Islet precursor cell (in vitro differentiated cells): ENCODE results near the gene ZNF683.
A peak's percentile ranks its signal among the peaks of the same experiment; 100 is the strongest.
"Not testable (repeated sequence)": the region's sequence is repeated elsewhere in the genome, so short reads cannot be mapped to it uniquely, and the experiment has no call there.

ENCODE experiments used
- DNase-seq: peaks from one replicate; pipeline ENCODE4 v3.0.0-alpha.2; 2018

Gene ZNF683

DNA sequence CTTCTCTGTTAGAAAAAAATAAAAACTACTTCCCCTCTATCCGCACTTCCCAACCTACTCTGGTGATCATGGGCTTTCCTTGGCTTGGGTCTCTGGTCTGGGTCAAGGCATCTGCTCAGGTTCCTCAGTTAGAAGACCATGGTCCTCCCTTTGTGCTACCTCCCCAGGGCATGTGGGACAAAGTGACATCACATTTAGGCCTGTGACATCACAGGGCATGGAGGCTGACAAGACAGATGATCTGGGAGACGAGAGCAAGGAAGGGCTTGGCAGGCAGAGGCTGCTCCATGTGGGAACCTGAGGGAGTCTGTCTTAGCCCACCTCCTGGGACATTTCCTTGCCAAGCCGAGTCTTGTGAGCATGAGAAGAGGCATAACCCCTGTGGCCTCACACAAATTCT is at the start of gene ZNF683:
ZNF683 (minus strand) TSS at position 140 of the 400 bp plus-strand sequence. CDS start 4,179 bp downstream, outside the sequence.
- not testable (repeated sequence) for DNase-seq

DNA sequence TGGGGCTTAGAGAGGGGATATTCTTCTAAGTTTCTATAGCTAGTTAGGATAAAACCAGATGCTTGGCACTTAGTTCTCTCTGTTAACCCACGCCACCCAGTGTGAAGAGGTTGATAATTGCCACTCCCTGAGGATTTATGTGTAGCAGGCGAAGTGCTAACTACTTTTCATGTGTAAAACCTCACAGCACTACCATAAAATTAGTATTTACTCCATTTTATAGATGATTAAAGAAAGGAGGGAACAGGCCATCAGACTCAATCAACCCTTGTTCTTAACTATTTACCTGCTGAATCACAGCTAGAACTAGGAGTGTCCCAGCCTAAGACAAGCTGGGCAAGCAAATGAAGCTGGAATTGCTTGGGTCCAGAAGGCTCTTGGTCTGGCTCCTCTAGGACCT is 46.9 kb upstream of the ZNF683 start:
- DNase-seq: no peak

DNA sequence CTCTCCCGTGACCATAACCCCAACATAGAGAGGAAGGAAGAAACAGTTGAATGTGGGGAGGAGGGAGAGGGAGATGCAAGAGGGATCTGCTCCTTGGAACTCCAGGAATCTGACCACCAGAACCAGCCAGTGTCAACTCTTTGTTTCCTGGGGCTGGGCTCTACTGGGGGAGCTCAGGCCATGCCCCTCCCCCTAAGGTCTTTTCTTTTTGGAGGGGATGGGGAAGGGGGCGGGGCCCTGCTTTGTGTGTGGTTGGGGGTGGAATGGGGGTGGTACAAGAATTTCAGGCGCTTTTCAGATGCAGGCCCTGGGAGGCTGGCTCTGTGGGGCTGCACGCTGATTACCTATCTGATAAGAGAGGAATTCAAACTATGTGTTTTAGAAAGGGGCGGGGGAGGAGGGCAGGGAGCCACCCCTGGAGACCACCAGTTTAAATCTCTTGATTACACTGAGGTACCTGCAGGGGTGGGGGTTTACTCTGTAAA is 46.4 kb upstream of the ZNF683 start:
- DNase-seq: peak; percentile 97

DNA sequence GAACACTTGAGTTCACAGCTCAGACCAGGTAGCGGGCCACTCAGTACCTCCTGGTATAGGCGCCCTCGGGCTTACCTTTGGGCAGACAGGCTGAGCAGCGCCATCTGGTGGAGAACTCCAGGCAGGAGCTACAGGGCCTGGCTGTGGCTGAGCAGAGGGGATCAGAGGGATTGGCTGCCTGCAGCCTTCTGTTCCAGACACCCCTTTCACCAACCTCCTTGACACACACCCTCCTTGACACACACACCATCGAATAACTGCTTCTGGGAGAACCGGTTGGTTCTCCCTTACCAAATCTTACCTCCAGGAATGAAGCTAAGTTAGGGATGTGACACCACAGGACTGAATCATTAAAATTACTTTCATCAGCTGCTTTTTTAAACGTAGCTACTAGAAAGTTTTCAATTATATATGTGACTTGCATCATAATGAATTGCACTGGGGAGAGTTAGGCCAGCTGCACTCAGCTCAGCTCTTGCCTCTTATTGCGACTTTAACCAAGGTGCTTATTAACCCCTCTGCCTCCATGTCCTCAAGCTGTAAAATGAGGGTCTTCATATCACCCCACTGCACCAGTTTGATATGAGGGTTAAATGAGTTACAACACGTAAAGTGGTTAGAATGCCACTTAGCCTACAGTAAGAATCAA is 44.7 kb upstream of the ZNF683 start:
- peak; percentile 97 for DNase-seq

DNA sequence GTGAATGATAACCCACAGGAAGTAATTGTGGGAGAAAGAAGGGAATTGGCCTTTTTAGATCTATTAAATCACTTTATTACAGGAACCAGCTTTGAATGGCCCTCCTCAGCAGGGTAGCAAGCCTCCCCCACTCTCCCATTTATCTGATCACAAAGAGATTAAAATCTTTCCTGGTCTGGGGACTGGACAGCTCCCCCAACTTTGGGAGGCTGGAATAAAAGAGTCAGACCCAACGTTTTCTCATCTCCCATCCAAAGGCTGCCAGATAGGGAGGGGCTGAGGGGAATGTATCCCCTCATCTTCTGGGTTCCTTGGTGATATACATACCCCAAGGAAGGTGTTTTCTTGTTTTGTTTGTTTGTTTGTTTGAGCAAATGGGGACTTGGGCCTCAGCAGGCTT is 40.5 kb upstream of the ZNF683 start:
- DNase-seq: no peak

DNA sequence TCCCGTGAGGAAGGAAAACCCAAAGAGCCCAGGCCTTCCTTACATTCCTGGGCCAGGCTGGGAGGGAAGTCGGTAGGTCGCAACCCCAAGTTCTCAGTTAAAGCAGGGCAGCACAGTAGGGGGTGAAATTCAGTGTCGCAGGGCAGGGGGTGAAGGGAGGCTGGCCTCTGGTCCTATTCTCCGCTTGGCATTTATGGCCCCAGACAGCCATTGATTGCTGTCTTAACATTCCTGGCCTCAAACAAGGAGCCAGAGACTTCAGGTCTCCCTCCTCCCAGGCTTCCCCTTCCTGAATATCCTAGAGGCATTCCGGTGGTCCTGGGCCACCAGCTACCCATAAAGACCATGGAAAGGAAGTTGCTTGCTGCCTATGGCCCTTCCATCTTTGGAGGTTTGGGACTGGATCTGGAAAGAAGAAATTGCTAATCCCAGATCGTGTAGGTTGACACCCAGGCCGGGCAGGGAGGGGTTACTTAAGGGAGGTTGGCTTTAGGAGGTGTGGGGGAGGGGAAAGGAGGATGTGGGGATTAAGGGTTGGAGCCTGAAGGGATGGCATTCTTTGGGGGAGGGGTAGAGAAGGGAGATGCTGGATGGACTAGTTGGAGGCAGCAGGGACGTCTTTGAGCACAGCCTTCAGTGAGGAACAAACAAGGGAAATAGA is 39.8 kb upstream of the ZNF683 start:
- peak; percentile 86 for DNase-seq

DNA sequence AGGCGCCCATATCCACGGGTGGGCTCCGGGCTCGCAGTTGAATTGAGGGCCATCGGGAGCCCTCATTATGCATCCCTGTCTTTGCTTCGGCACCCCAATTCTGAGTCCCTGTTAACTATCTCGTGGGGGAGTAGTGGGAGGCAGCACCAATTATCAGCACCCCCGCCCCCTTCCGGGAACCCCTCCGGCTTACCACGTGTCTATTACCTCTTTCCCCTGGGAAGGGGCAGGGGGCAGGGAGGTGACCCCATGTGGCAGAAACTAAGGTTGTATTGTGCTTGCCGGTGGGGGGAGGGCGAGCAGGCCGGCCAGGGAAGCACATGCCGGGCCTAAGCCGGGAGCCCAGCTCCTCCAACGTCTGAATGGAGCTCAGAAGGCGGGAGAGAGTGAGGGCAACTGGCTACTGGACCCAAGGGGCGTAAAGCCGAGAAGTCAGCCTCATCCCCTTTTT is 39.1 kb upstream of the ZNF683 start:
- peak; percentile 70 for DNase-seq

DNA sequence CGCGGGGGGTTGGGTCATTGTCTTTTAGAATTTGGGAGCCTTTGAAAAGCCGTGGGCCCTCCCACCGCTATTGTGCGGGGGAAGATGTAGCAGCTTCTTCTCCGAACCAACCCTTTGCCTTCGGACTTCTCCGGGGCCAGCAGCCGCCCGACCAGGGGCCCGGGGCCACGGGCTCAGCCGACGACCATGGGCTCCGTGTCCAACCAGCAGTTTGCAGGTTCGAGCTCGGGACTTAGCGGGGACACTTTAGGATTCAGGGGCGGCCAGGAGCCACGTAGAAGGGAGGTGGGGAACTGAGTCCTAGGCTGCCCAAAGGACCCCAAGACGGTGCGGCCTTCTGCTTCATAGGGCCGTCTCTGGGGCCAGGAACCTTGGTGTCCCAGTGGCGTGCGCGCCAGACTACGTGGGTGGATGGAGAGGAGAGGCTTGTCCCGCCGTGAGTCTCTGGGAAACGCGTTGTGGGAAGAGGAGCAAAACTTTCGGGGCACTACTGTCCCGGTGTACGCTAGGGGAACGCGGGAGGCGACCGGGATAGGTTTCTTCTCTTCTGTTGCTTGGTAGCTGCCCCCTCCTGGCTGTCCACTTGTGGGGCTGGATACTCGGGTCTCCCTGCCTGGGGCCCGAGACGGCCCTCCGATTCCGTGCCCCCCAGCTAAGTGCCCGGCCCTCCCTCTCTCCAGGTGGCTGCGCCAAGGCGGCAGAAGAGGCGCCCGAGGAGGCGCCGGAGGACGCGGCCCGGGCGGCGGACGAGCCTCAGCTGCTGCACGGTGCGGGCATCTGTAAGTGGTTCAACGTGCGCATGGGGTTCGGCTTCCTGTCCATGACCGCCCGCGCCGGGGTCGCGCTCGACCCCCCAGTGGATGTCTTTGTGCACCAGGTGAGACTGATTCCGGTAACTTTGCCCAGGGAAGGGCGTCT is 38.4 kb upstream of the ZNF683 start, which contains the start of gene LIN28A:
LIN28A (plus strand) TSS at position 112 of the 918 bp plus-strand sequence; CDS start at position 187, 75 bp downstream.
- DNase-seq: peak; percentile 68

DNA sequence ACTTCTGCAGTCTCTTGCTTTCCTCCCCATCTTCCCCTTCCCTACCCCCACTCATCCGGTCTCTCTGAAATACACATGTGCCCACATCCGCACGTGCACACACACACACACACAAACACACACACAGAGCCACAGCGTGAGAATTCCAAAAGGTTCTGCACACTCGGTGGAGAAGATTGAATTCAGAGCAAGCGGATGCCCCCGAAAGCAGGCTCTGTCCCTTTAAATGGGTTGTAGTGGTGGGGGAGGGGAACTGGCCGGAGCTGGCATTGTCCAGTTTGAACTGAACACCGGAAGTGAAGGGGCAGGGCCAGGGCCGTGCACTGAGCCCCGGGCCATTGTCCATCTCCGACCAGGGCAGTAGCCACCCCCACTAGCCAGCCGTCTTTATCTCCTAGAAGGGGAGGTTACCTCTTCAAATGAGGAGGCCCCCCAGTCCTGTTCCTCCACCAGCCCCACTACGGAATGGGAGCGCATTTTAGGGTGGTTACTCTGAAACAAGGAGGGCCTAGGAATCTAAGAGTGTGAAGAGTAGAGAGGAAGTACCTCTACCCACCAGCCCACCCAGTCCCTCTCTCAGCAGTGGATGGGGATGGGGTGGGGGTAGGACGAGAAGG is 36.7 kb upstream of the ZNF683 start:
- peak; percentile 89 for DNase-seq

DNA sequence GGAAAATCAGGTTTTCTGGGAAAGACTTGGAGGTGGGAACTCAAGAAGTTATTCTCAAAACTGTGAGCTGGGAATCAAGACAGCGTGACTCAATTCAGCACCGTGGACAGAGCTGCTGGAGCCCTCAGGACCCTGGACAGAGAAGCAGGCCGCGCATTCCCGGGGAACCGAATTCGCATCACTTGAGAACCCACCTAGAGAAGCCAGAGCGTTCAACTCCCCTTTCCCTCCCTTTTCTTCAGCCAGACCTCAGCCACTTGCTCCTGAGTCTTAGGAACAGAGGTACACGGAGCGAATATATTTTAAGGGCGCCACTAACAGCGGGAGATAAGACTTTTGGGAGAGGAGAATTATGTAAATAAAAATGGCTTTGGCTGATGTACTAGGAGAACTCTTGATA is 36.1 kb upstream of the ZNF683 start:
- DNase-seq: peak; percentile 93

DNA sequence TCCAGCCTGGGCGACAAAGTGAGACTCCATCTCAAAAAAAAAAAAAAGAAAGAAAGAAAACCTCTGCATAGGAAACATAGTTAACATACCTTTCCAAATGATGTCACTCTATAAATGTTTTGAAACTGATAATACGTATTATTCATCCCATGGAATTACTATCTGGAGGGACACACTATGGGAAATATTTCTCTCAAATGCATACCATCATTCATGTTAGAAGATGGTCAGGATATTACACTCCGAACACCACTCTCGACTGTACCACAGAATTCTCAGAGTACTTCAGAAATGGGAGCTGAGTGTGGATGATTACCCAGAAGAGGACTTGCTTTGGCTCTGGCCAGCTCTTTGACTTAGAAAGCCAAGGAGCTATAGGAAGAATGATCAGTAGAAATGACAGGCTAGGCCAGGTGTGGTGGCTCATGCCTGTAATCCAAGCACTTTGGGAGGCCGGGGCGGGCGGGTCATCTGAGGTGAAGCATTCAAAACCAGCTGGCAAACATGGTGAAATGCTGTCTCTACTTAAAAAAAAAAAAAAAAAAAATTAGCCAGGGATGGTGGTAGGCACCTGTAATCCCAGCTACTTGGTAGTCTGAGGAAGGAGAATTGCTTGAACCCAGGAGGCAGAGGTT is 32.8 kb upstream of the ZNF683 start:
- DNase-seq: no peak

DNA sequence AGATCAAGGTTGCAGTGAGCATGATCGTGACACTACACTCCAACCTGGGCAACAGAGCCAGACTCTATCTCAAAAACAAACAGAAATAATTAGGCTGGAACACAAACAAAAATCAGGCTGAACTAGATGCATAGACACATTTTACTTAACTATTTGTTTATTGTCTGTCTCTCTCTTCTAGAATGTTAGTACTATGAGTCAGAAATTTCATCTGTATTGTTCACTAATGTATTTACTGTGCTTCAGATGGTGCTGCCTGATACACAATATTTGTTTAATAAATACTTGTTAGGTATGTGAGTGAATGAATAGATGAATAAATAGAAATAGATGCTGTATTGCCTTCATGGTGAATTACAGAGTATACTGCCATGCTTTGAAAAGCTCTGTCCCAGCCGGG is 32.1 kb upstream of the ZNF683 start:
- no peak for DNase-seq

DNA sequence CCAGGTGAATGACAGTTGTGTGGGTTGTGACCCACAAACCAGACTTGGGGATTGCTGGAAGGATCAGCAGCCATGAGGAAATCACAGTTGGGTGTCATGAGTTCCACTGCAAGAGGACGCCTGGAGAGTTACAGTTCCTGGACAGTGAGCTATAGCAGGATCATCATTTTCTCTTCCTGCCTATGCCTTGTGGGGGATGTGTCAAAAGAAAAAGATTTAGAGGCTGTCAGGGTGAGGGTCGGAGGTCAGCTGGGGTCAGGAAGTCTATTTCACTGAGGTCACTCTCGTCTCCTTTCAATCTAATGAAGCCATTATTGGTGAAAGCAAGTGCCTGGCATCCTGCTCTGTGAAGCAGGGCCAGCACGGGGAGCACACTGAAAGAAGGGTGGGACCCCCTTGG is 31.1 kb upstream of the ZNF683 start:
- no peak for DNase-seq

DNA sequence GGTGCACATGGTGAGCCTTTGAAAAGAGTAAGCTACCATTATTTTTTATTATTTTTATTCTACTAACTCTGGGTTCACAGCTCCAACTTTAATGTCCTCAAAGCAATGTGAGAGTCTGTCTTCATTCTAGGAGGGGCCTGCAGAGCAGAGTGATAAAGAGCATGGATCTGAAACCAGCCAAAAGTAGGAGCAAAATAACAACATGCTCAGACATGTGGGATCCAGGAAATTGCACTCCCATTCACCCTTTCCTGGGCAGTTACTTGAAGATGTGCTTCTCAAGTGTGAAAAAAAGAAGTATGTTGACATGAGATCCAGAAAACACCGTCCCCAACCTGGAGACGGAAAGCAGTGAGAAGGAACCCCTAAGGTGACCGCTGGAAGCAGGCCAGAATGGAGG is 29.3 kb upstream of the ZNF683 start:
- no peak for DNase-seq

DNA sequence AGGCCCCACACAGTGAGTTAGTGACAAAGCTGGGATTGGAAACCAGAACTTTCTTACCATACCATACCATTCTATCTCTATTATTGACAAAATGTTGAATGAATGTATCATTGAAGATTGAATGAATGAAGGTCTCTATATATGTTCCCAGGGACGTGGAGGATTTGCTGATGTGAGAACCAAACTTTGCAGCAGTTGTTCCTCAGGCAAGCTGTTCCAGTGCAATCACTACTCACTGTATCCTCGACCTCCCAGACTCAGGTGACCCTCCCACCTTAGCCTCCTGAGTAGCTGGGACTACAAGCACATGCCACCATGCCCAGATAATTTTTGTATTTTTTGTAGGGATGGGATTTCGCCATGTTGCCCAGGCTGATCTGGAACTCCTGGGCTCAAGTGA is 26.5 kb upstream of the ZNF683 start:
- no peak for DNase-seq

DNA sequence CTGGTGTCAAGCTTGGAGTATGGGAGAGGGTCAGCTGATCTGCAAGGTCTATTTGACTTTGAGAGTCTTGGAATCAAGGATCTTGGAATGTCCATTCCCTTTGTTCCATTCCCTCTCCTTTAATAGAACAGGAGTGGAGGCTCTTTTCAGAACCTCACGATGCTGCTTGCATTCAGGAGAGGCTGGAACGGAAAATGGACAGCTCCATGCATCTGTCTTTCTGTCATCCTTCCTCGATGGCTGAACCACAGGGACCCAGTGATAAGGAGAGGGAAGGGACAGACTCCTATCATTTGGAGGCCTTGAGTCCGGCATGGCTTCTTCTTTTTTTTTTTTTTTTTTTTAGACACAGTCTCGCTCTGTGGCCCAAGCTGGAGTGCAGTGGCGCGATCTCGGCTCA is 23.2 kb upstream of the ZNF683 start:
- DNase-seq: no peak

DNA sequence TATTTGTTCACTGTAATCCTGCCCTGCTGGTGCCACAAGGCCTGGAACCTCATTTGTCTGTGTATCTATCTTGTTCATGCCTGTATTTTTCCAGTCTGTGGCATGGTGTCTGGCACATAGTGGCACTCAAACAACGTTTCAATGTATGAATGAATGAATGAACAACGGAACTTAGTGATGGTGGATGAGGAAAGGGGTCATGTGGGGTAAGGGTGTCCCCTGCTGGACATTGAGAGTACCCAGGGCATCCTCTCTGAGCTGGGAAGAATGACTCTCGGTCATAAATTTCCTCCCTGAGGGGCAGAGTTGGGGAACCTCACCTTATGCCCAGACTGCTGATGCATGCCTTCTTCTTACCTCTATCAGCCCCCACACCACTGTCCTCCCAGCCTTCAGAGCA is 18.9 kb upstream of the ZNF683 start:
- DNase-seq: peak; percentile 70

DNA sequence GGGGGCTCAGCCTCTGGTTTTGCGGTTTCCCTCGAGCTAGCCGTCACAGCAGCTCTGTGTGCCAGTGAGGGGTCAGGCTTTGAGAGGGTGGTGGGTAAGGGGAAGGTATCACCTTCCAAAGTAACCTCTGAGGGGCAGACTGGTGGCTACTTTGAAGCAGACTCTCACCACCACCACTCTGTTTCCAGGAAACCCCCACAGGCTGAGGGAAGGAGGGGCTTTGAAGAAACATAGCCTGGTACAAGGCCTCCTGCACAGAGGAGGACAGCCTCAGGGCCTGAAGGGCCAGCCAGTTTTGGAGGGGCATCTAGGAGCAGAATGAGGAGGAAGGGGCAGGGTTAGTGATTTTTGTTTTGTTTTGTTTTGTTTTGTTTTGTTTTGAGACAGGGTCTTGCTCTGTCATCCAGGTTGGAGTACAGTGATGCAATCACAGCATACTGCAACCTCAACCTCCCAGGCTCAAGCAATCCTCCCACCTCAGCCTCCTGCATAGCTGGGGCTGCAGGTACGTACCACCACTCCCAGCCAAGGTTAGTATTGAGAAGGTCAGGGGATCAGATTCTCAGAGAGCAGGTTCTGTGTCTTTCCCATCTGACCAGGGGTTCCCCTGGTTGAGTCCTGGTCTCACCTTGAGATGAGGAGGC is 17.2 kb upstream of the ZNF683 start:
- no peak for DNase-seq

DNA sequence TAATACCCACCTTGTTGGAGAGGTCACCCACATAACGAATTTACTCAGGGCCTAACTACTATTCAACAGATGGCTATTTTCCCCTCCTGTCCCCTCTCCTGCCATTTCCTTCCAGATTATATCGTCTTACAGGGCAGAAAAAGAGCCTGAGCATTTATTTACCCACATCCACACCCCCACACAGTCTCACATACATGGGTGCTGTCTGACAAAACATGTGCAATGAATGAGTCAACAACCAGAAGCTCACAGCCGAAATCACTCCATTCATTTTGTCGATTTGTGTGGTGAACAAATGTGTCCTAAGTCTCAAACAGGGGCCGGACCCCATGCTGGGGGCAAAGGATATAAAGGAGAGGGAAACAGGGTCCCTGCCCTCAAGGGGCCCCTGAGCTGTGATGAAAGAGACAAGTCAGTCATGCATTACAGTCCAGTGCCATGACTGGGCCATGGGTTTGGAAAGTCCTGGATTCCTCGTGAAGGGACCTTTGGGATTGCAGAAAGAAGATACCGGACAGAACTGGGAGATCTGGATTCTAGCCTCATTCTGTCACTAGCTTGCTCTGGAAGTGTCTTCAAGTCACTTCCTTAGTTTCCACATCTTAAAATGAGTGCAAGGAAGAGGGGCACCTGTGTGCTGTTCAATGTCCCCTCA is 16.4 kb upstream of the ZNF683 start:
- DNase-seq: no peak

DNA sequence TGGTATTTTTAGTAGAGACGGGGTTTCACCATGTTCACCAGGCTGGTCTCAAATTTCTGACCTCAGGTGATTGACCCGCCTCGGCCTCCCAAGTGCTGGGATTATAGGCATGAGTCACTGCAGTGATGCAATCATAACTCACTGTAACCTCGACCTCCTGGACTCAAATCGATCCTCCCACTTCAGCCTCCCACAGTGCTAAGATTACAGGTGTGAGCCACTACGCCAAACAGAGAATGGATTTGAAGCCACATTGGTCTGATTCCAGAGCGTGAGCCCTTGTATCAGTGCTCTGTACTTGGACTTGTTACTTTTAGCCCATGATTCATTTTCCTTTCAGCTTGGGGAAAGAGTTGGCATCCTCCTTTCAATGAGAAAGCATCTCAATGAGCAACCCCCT is 14.9 kb upstream of the ZNF683 start:
- DNase-seq: no peak

DNA sequence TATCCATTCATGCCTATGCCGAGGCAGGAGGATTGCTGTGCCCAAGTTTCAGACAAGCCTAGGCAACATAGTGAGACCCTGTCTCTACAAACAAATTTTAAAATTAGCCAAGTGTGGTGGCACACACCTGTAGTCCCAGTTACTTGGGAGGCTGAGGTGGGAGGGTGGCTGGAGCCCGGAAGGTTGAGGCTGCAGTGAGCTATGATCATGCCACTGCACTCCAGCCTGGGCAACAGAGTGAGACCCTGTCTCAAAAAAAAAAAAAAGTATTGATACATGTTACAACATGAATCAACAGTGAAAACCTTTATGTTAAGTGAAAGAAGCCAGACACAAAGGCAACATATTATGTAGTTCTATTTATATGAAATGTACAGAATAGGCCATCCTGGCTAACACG is 12.5 kb upstream of the ZNF683 start:
- not testable (repeated sequence) for DNase-seq
